Panc1 (cell line): ENCODE data around the gene PIGM. TPM values are rescaled to one million over a fixed set of nuclear protein-coding genes. Genes with fewer than 3 reads are reported as not detected.

Experiments used
- ATAC-seq: fragments of 200-7000 bp; cut with Tn5 transposase; 2 replicates; pipeline ENCODE4 v1.9.1; 2020; ENCODE audit warnings: mild to moderate bottlenecking, moderate library complexity
- BruUV-seq: library from RNA; stranded (reverse); fragments of 400-500 nt; replicated peaks from 2 replicates; lab custom pipeline; 2021; lab: Mats Ljungman, UMichigan
- CTCF ChIA-PET: fragments of 300-600 bp; sonication (Branson Sonifier 250); formaldehyde crosslinking; loops from one replicate; lab custom pipeline; 2022; ENCODE audit warnings: antibody characterized with exemption; lab: Charles Lee
- POLR2A ChIA-PET: fragments of 300-600 bp; sonication (Branson Sonifier 250); formaldehyde crosslinking; loops from one replicate; lab custom pipeline; 2022; ENCODE audit warnings: antibody characterized with exemption; lab: Charles Lee
- DNase-seq: peaks from one replicate; pipeline ENCODE4 v3.0.0-alpha.2; 2010; ENCODE audit warnings: low read depth, low spot score
- H3K27ac ChIP-seq: 2 replicates; pipeline ENCODE4 v1.5.1; 2011; ENCODE audit warnings: mild to moderate bottlenecking, low read length, inconsistent platforms
- H3K27me3 ChIP-seq: fragments of 200-500 bp; sonication (Bioruptor generic); 2 replicates; pipeline ENCODE4 v1.6.0; 2014; ENCODE audit warnings: low read length, inconsistent platforms; ENCODE audit not compliant: control insufficient read depth, insufficient read depth
- H3K36me3 ChIP-seq: fragments of 200-500 bp; sonication (Bioruptor generic); 2 replicates; pipeline ENCODE4 v1.5.1; 2014; ENCODE audit warnings: inconsistent platforms, mild to moderate bottlenecking, low read length, moderate library complexity; ENCODE audit not compliant: control insufficient read depth, insufficient read depth
- H3K4me1 ChIP-seq: 2 replicates; pipeline ENCODE4 v1.5.1; 2011; ENCODE audit warnings: inconsistent platforms, mild to moderate bottlenecking, low read length, moderate library complexity; ENCODE audit not compliant: control insufficient read depth, insufficient read depth
- H3K4me3 ChIP-seq, 2 experiments: 2 replicates each; pipeline ENCODE4 v1.5.1; 2011 to 2012; ENCODE audit warnings: low read depth in 2 of 2, low read length in 2 of 2, mild to moderate bottlenecking in 2 of 2, inconsistent platforms in 1 of 2, moderate library complexity in 1 of 2
- H3K9me3 ChIP-seq: fragments of 200-500 bp; sonication (Bioruptor generic); 2 replicates; pipeline ENCODE4 v1.5.1; 2014; ENCODE audit warnings: low read depth, mild to moderate bottlenecking, inconsistent platforms, low read length, moderate library complexity; ENCODE audit not compliant: control insufficient read depth, insufficient read depth
- POLR2AphosphoS5 ChIP-seq: IDR thresholded peaks from 2 replicates; pipeline ENCODE4 v1.6.1; 2012; ENCODE audit warnings: mild to moderate bottlenecking, low read depth, low read length, moderate library complexity
- SIN3A ChIP-seq: IDR thresholded peaks from 2 replicates; pipeline ENCODE4 v1.6.1; 2012; ENCODE audit warnings: low read depth, mild to moderate bottlenecking, low read length, moderate library complexity, borderline replicate concordance; ENCODE audit not compliant: insufficient read depth
- TCF7L2 ChIP-seq: IDR thresholded peaks from 2 replicates; pipeline ENCODE4 v1.6.1; 2011; ENCODE audit warnings: mild to moderate bottlenecking, low read depth, low read length, inconsistent platforms
- in situ Hi-C: cut with HindIII; loops from 2 replicates; pipeline ENCODE4 v1.10.0; 2016; ENCODE audit warnings: low sequenced_read_pairs, low pct_unique_long_range_greater_than_20kb
- intact Hi-C: fragments of 100-400 bp; cut with micrococcal nuclease; formaldehyde crosslinking; loops from one replicate; pipeline ENCODE4 v1.10.0; 2022; ENCODE audit not compliant: unreplicated experiment
- total RNA-seq: library from RNA; stranded (reverse); gene quantifications from one replicate; pipeline ENCODE4 v1.2.1, GENCODE V29; 2021; ENCODE audit not compliant: unreplicated experiment
- TF ChIP-seq, protein P1 (sequence below), 2 experiments: IDR thresholded peaks; 2 replicates each; pipeline ENCODE4 v1.6.1; 2011 to 2012; ENCODE audit warnings: low read depth in 2 of 2, control low read depth in 1 of 2, low read length in 1 of 2, mild to moderate bottlenecking in 1 of 2, moderate library complexity in 1 of 2; ENCODE audit not compliant: insufficient read depth in 1 of 2
- TF ChIP-seq, protein P2 (sequence below): fragments of 450-650 bp; IDR thresholded peaks from 2 replicates; pipeline ENCODE4 v1.5.1; 2017; ENCODE audit warnings: mild to moderate bottlenecking

Gene PIGM
- total RNA-seq, 1 experiment from 2014 or later = 4.4 TPM

DNA sequence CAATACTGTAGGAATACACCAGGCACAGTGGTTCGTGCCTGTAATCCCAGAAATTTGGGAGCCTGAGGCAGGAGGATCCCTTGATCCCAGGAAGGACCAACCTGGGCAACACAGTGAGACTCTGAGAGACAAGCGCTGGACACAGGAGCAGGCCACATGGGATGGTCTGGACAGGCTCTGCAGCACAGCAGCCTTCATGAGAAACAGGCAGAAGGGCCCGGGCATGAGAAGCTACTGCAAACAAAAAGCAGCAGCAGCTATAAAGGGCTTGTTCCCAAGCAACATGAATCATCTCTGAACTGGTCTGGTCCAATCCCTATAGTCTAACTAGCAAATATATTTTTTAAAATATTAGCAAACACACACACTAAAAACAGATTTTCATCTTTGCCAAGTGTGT is 42.2 kb downstream of the PIGM start:
- in situ Hi-C loops (no loop called here), intact Hi-C loops (no loop called here)
- Histone ChIP-seq H3K9me3 (no peaks in the 10 kb centered on the region), H3K4me3 (no peak overlapping the region), H3K27ac (no peak overlapping the region), H3K4me1 (no peaks in the 10 kb centered on the region), H3K36me3 (no peaks in the 10 kb centered on the region), H3K27me3 (peaks cover 4% of the 10 kb centered on the region)
- ChIA-PET CTCF (no interaction called here), POLR2A (no interaction called here)
- ATAC-seq = no peak
- no TSS peak for BruUV-seq
- TF ChIP-seq, protein P1, sequence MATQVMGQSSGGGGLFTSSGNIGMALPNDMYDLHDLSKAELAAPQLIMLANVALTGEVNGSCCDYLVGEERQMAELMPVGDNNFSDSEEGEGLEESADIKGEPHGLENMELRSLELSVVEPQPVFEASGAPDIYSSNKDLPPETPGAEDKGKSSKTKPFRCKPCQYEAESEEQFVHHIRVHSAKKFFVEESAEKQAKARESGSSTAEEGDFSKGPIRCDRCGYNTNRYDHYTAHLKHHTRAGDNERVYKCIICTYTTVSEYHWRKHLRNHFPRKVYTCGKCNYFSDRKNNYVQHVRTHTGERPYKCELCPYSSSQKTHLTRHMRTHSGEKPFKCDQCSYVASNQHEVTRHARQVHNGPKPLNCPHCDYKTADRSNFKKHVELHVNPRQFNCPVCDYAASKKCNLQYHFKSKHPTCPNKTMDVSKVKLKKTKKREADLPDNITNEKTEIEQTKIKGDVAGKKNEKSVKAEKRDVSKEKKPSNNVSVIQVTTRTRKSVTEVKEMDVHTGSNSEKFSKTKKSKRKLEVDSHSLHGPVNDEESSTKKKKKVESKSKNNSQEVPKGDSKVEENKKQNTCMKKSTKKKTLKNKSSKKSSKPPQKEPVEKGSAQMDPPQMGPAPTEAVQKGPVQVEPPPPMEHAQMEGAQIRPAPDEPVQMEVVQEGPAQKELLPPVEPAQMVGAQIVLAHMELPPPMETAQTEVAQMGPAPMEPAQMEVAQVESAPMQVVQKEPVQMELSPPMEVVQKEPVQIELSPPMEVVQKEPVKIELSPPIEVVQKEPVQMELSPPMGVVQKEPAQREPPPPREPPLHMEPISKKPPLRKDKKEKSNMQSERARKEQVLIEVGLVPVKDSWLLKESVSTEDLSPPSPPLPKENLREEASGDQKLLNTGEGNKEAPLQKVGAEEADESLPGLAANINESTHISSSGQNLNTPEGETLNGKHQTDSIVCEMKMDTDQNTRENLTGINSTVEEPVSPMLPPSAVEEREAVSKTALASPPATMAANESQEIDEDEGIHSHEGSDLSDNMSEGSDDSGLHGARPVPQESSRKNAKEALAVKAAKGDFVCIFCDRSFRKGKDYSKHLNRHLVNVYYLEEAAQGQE (IDR thresholded peaks at IDR 0.05; ENCODE audit: insufficient read depth in 1 of 2, low read depth in 2 of 2, low read length in 1 of 2) = no peak
- TF ChIP-seq SIN3A (no peak), TCF7L2 (no peak), POLR2AphosphoS5 (no peak)
- TF ChIP-seq, protein P2, sequence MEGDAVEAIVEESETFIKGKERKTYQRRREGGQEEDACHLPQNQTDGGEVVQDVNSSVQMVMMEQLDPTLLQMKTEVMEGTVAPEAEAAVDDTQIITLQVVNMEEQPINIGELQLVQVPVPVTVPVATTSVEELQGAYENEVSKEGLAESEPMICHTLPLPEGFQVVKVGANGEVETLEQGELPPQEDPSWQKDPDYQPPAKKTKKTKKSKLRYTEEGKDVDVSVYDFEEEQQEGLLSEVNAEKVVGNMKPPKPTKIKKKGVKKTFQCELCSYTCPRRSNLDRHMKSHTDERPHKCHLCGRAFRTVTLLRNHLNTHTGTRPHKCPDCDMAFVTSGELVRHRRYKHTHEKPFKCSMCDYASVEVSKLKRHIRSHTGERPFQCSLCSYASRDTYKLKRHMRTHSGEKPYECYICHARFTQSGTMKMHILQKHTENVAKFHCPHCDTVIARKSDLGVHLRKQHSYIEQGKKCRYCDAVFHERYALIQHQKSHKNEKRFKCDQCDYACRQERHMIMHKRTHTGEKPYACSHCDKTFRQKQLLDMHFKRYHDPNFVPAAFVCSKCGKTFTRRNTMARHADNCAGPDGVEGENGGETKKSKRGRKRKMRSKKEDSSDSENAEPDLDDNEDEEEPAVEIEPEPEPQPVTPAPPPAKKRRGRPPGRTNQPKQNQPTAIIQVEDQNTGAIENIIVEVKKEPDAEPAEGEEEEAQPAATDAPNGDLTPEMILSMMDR = no peak
- DNase-seq = no peak

DNA sequence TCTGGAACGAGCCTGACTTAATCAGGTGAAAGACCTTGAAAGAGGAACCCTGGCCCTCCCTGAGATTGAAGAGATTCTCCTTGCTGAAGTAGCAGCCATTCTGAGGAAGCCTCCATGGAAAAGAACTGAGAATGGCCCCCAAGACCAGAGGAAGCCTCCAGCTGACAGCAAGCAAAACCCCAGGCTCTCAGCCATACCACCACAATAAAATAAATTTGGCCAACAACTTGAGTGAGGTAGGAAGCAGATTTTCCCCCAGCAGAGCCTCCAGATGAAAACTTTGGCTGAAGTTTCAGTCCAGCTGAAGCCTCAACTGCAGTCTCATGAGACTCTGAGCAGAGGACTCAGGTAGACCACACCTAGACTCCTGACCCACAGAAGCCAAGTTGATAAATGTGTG is 43.8 kb downstream of the PIGM start:
- in situ Hi-C loops = no loop called here
- no peaks in the 10 kb centered on the region for H3K9me3 ChIP-seq
- no peaks in the 10 kb centered on the region for H3K4me1 ChIP-seq
- H3K27ac ChIP-seq = no peak overlapping the region
- ATAC-seq (no peak), DNase-seq (no peak)
- H3K27me3 ChIP-seq = peaks cover 9% of the 10 kb centered on the region
- H3K4me3 ChIP-seq = no peak overlapping the region
- intact Hi-C loops = no loop called here
- POLR2A ChIA-PET = no interaction called here
- CTCF ChIA-PET = no interaction called here
- BruUV-seq = no TSS peak
- H3K36me3 ChIP-seq = no peaks in the 10 kb centered on the region
- TF ChIP-seq TCF7L2 (no peak), POLR2AphosphoS5 (no peak), SIN3A (no peak)
- TF ChIP-seq, protein P2 = no peak
- TF ChIP-seq, protein P1 (IDR thresholded peaks at IDR 0.05; ENCODE audit: insufficient read depth in 1 of 2, low read depth in 2 of 2, low read length in 1 of 2) = no peak
